ENCODE results near the gene CLIC4. TPM values are rescaled to one million over a fixed set of nuclear protein-coding genes. Genes with fewer than 3 reads are reported as not detected.

The CLIC4 gene
- total and polyA plus RNA-seq, 9 of the 15 experiments (the other 6 are each of a cell fraction or from before 2014, with no cell fraction given): 16.0 to 67.5 (median 38.4) TPM

- TF ChIP-seq FOXJ2 (tag; IDR thresholded peaks at IDR 0.05) (no peak), SMAD4 (CRISPR knock-in tag; conservative IDR thresholded peaks at IDR 0.05) (0 out of 2 replicates have a peak, but pooled peaks have one; percentile 33), CBX3 (IDR thresholded peaks at IDR 0.05; ENCODE audit: borderline replicate concordance in 1 of 2, low read length in 2 of 2) (no peak; a peak in 1 of 3 replicates), ZNF146 (CRISPR knock-in tag; IDR thresholded peaks at IDR 0.05; ENCODE audit: unreplicated experiment) (no peak), ZNF217 (CRISPR knock-in tag; IDR thresholded peaks at IDR 0.05) (no peak), L3MBTL2 (IDR thresholded peaks at IDR 0.05) (peak; percentile 55), THRA (IDR thresholded peaks at IDR 0.05) (no peak), MAFF (IDR thresholded peaks at IDR 0.05; ENCODE audit: low read length) (no peak), ZBTB34 (CRISPR knock-in tag; IDR thresholded peaks at IDR 0.05) (no peak), E2F3 (CRISPR knock-in tag; IDR thresholded peaks at IDR 0.05) (no peak), VEZF1 (CRISPR knock-in tag; IDR thresholded peaks at IDR 0.05) (peak; percentile 69), PHF20 (IDR thresholded peaks at IDR 0.05; ENCODE audit: partially characterized antibody) (peak; percentile 94), GATAD2A (IDR thresholded peaks at IDR 0.05) (no peak), ESRRB (CRISPR knock-in tag; IDR thresholded peaks at IDR 0.05; ENCODE audit: borderline replicate concordance) (no peak), DDX20 (tag; IDR thresholded peaks at IDR 0.05; ENCODE audit: low read depth) (no peak), ZKSCAN3 (CRISPR knock-in tag; IDR thresholded peaks at IDR 0.05) (no peak), FOXA3 (CRISPR knock-in tag; conservative IDR thresholded peaks at IDR 0.05 in 1 of 2, IDR thresholded peaks at IDR 0.05 in 1 of 2) (peak; percentile 62 to 80; a peak in 3 of 4 replicates), DACH1 (IDR thresholded peaks at IDR 0.05; ENCODE audit: partially characterized antibody) (no peak), ZBTB33 (CRISPR knock-in tag; IDR thresholded peaks at IDR 0.05) (no peak), HNRNPL (IDR thresholded peaks at IDR 0.05; ENCODE audit: low read depth, low read length) (no peak), NR3C1 (CRISPR knock-in tag; IDR thresholded peaks at IDR 0.05) (no peak)
Observed at GRCh38 chr1:24705260-24706073, 39.8 kb upstream of the CLIC4 start (continued).

All from K562 (cell line).